Left ventricle myocardium inferior (tissue), 1 donor: ENCODE measurements around the gene PROK1. TPM values are rescaled to one million over a fixed set of nuclear protein-coding genes. Genes with fewer than 3 reads are reported as not detected.

Experiments
- DNase-seq: peaks from one replicate; pipeline ENCODE4 v3.0.0-alpha.2; 2020
- H3K27ac ChIP-seq: fragments of 200-600 bp; replicated peaks from 2 replicates; pipeline ENCODE4 v1.8.0; 2021
- H3K27me3 ChIP-seq: fragments of 200-600 bp; 2 replicates; pipeline ENCODE4 v1.8.0; 2021; ENCODE audit warnings: low read depth
- H3K36me3 ChIP-seq: fragments of 200-600 bp; 2 replicates; pipeline ENCODE4 v1.8.0; 2021
- H3K4me1 ChIP-seq: fragments of 200-600 bp; 2 replicates; pipeline ENCODE4 v1.8.0; 2021
- H3K4me3 ChIP-seq: fragments of 200-600 bp; 2 replicates; pipeline ENCODE4 v1.8.0; 2021; ENCODE audit warnings: mild to moderate bottlenecking, moderate library complexity
- H3K9me3 ChIP-seq: fragments of 200-600 bp; replicated peaks from 2 replicates; pipeline ENCODE4 v1.8.0; 2021
- intact Hi-C: fragments of 100-400 bp; cut with micrococcal nuclease; formaldehyde crosslinking; loops from one replicate; pipeline ENCODE4 v1.11.0; 2022
- total RNA-seq: library from RNA; stranded (reverse); fragmentation: NEBNext Ultra II Directional; extraction: Animal tissue kit (Norgen Biotek cat#: 25700); gene quantifications from one replicate; pipeline ENCODE4 v1.2.1, GENCODE V29; 2021
- TF ChIP-seq, protein P1 (sequence below): fragments of 200-600 bp; IDR thresholded peaks from 2 replicates; pipeline ENCODE4 v1.8.0; 2021; ENCODE audit warnings: antibody characterized with exemption, mild to moderate bottlenecking, borderline replicate concordance
- donor health status: DM: no; HTN: yes; CAD: no; lungs with severe emphysema.

Gene PROK1
- total RNA-seq, 1 donor from 2014 or later: not detected

DNA sequence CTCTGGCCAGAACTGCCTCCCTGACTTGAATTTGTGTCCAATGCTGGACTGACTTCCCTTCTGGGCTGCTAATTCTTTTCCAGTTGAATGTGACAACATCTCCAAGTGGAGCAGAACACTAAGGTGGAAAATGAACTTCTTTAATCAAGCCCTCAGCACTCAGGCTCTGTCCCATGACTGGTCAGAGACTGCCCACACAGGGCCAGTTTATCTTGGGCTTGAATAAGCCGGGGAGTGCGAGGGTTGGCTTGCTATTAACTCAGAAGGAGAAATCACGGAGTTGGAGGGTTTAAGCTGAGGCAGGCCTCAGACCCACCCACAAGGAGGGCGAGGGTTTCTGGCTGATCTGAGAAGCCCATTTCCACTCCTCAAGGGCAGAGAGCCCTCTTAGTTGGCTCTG is 55.6 kb downstream of the PROK1 start:
- TF ChIP-seq, protein P1, sequence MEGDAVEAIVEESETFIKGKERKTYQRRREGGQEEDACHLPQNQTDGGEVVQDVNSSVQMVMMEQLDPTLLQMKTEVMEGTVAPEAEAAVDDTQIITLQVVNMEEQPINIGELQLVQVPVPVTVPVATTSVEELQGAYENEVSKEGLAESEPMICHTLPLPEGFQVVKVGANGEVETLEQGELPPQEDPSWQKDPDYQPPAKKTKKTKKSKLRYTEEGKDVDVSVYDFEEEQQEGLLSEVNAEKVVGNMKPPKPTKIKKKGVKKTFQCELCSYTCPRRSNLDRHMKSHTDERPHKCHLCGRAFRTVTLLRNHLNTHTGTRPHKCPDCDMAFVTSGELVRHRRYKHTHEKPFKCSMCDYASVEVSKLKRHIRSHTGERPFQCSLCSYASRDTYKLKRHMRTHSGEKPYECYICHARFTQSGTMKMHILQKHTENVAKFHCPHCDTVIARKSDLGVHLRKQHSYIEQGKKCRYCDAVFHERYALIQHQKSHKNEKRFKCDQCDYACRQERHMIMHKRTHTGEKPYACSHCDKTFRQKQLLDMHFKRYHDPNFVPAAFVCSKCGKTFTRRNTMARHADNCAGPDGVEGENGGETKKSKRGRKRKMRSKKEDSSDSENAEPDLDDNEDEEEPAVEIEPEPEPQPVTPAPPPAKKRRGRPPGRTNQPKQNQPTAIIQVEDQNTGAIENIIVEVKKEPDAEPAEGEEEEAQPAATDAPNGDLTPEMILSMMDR: no peak
- no peaks in the 10 kb centered on the region for H3K36me3 ChIP-seq
- H3K27ac ChIP-seq: no peak overlapping the region
- H3K9me3 ChIP-seq: no peaks in the 10 kb centered on the region
- intact Hi-C loops: no loop called here
- H3K27me3 ChIP-seq: peaks cover 11% of the 10 kb centered on the region
- no peaks in the 10 kb centered on the region for H3K4me1 ChIP-seq
- H3K4me3 ChIP-seq: no peak overlapping the region
- DNase-seq: no peak

Other genes starting within 250 kb of the PROK1 start
- gene KCNC4, start 240.8 kb upstream of the PROK1 start, total RNA-seq: 6.1 TPM
- gene RBM15, start 111.8 kb upstream of the PROK1 start, total RNA-seq: 12.6 TPM
- 3.3 TPM for gene SLC16A4, start 60.1 kb upstream of the PROK1 start, total RNA-seq
- gene LAMTOR5, start 43.5 kb upstream of the PROK1 start, total RNA-seq: 266 TPM
- not detected for gene KCNA10, start 68.0 kb downstream of the PROK1 start, total RNA-seq
- gene KCNA2, start 155.2 kb downstream of the PROK1 start, total RNA-seq: 0.71 TPM
- 0.22 TPM for gene KCNA3, start 223.8 kb downstream of the PROK1 start, total RNA-seq